ENCODE measurements around the gene FNDC8. TPM values are rescaled to one million over a fixed set of nuclear protein-coding genes. Genes with fewer than 3 reads are reported as not detected.

FNDC8 gene
- total and polyA plus RNA-seq, 2 of the 8 experiments (the other 6 are each of a cell fraction or from before 2014, with no cell fraction given), result not detected

DNA sequence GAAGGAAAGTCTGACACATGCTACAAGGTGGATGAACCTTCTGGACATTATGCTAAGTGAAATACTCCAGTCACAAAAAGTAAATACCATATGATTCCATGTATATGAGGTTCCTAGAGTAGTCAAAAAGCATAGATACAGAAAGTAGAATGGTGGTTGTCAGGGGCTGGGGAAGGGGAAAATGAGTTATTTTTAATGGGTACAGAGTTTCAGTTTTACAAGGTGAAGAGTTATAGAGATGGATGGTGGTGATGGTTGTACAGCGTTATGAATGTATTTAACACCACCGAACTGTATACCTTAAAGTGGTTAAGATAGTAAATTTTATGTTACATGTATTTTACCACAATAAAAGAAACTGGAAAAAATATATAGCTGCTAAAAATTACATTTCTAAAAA, 19.7 kb upstream of the FNDC8 start (continued):
- TF ChIP-seq, protein P1, sequence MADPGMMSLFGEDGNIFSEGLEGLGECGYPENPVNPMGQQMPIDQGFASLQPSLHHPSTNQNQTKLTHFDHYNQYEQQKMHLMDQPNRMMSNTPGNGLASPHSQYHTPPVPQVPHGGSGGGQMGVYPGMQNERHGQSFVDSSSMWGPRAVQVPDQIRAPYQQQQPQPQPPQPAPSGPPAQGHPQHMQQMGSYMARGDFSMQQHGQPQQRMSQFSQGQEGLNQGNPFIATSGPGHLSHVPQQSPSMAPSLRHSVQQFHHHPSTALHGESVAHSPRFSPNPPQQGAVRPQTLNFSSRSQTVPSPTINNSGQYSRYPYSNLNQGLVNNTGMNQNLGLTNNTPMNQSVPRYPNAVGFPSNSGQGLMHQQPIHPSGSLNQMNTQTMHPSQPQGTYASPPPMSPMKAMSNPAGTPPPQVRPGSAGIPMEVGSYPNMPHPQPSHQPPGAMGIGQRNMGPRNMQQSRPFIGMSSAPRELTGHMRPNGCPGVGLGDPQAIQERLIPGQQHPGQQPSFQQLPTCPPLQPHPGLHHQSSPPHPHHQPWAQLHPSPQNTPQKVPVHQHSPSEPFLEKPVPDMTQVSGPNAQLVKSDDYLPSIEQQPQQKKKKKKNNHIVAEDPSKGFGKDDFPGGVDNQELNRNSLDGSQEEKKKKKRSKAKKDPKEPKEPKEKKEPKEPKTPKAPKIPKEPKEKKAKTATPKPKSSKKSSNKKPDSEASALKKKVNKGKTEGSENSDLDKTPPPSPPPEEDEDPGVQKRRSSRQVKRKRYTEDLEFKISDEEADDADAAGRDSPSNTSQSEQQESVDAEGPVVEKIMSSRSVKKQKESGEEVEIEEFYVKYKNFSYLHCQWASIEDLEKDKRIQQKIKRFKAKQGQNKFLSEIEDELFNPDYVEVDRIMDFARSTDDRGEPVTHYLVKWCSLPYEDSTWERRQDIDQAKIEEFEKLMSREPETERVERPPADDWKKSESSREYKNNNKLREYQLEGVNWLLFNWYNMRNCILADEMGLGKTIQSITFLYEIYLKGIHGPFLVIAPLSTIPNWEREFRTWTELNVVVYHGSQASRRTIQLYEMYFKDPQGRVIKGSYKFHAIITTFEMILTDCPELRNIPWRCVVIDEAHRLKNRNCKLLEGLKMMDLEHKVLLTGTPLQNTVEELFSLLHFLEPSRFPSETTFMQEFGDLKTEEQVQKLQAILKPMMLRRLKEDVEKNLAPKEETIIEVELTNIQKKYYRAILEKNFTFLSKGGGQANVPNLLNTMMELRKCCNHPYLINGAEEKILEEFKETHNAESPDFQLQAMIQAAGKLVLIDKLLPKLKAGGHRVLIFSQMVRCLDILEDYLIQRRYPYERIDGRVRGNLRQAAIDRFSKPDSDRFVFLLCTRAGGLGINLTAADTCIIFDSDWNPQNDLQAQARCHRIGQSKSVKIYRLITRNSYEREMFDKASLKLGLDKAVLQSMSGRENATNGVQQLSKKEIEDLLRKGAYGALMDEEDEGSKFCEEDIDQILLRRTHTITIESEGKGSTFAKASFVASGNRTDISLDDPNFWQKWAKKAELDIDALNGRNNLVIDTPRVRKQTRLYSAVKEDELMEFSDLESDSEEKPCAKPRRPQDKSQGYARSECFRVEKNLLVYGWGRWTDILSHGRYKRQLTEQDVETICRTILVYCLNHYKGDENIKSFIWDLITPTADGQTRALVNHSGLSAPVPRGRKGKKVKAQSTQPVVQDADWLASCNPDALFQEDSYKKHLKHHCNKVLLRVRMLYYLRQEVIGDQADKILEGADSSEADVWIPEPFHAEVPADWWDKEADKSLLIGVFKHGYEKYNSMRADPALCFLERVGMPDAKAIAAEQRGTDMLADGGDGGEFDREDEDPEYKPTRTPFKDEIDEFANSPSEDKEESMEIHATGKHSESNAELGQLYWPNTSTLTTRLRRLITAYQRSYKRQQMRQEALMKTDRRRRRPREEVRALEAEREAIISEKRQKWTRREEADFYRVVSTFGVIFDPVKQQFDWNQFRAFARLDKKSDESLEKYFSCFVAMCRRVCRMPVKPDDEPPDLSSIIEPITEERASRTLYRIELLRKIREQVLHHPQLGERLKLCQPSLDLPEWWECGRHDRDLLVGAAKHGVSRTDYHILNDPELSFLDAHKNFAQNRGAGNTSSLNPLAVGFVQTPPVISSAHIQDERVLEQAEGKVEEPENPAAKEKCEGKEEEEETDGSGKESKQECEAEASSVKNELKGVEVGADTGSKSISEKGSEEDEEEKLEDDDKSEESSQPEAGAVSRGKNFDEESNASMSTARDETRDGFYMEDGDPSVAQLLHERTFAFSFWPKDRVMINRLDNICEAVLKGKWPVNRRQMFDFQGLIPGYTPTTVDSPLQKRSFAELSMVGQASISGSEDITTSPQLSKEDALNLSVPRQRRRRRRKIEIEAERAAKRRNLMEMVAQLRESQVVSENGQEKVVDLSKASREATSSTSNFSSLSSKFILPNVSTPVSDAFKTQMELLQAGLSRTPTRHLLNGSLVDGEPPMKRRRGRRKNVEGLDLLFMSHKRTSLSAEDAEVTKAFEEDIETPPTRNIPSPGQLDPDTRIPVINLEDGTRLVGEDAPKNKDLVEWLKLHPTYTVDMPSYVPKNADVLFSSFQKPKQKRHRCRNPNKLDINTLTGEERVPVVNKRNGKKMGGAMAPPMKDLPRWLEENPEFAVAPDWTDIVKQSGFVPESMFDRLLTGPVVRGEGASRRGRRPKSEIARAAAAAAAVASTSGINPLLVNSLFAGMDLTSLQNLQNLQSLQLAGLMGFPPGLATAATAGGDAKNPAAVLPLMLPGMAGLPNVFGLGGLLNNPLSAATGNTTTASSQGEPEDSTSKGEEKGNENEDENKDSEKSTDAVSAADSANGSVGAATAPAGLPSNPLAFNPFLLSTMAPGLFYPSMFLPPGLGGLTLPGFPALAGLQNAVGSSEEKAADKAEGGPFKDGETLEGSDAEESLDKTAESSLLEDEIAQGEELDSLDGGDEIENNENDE (IDR thresholded peaks at IDR 0.05; ENCODE audit: insufficient replicate concordance, low read length), result no peak
- TF ChIP-seq NANOG (IDR thresholded peaks at IDR 0.05; ENCODE audit: insufficient read depth, low read depth, low read length, poor library complexity, severe bottlenecking), result no peak
- TF ChIP-seq NRF1 (IDR thresholded peaks at IDR 0.05; ENCODE audit: low read depth, low read length), result no peak
- TF ChIP-seq HDAC6 (IDR thresholded peaks at IDR 0.05; ENCODE audit: low read depth, low read length), result no peak
- TF ChIP-seq TAF1 (IDR thresholded peaks at IDR 0.05; ENCODE audit: low read depth, low read length), result no peak
- no peak for TF ChIP-seq CBX5 (IDR thresholded peaks at IDR 0.05; ENCODE audit: low read depth, low read length)
- TF ChIP-seq GTF2F1 (IDR thresholded peaks at IDR 0.05; ENCODE audit: borderline replicate concordance, low read depth, low read length), result no peak
- TF ChIP-seq USF2 (IDR thresholded peaks at IDR 0.05; ENCODE audit: low read length), result no peak
- TF ChIP-seq JUN (IDR thresholded peaks at IDR 0.05; ENCODE audit: low read depth, low read length), result no peak
- no peak for TF ChIP-seq RAD21 (IDR thresholded peaks at IDR 0.05 in 1 of 2, conservative IDR thresholded peaks at IDR 0.05 in 1 of 2; ENCODE audit: low read depth in 2 of 2, low read length in 2 of 2)
